ENCODE measurements around the gene GPR21.

- TF ChIP-seq FOXM1 (IDR thresholded peaks at IDR 0.05; ENCODE audit: low read depth) = no peak
- no peak for TF ChIP-seq RXRA (IDR thresholded peaks at IDR 0.05; ENCODE audit: borderline replicate concordance, low read depth)
- TF ChIP-seq, protein P1, sequence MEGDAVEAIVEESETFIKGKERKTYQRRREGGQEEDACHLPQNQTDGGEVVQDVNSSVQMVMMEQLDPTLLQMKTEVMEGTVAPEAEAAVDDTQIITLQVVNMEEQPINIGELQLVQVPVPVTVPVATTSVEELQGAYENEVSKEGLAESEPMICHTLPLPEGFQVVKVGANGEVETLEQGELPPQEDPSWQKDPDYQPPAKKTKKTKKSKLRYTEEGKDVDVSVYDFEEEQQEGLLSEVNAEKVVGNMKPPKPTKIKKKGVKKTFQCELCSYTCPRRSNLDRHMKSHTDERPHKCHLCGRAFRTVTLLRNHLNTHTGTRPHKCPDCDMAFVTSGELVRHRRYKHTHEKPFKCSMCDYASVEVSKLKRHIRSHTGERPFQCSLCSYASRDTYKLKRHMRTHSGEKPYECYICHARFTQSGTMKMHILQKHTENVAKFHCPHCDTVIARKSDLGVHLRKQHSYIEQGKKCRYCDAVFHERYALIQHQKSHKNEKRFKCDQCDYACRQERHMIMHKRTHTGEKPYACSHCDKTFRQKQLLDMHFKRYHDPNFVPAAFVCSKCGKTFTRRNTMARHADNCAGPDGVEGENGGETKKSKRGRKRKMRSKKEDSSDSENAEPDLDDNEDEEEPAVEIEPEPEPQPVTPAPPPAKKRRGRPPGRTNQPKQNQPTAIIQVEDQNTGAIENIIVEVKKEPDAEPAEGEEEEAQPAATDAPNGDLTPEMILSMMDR (IDR thresholded peaks at IDR 0.05) = no peak
- no peak for TF ChIP-seq EP300 (IDR thresholded peaks at IDR 0.05; ENCODE audit: borderline replicate concordance in 1 of 2, low read depth in 1 of 2, low read length in 1 of 2)
- TF ChIP-seq POLR2AphosphoS5 (IDR thresholded peaks at IDR 0.05; ENCODE audit: low read depth, low read length) = no peak
- TF ChIP-seq YY1 (IDR thresholded peaks at IDR 0.05; ENCODE audit: low read depth) = no peak
- TF ChIP-seq RAD21 (IDR thresholded peaks at IDR 0.05; ENCODE audit: low read length) = no peak
- TF ChIP-seq FOSL2 (IDR thresholded peaks at IDR 0.05; ENCODE audit: borderline replicate concordance, low read depth) = no peak
- TF ChIP-seq REST (IDR thresholded peaks at IDR 0.05; ENCODE audit: low read depth, low read length) = no peak
- TF ChIP-seq, protein P2, sequence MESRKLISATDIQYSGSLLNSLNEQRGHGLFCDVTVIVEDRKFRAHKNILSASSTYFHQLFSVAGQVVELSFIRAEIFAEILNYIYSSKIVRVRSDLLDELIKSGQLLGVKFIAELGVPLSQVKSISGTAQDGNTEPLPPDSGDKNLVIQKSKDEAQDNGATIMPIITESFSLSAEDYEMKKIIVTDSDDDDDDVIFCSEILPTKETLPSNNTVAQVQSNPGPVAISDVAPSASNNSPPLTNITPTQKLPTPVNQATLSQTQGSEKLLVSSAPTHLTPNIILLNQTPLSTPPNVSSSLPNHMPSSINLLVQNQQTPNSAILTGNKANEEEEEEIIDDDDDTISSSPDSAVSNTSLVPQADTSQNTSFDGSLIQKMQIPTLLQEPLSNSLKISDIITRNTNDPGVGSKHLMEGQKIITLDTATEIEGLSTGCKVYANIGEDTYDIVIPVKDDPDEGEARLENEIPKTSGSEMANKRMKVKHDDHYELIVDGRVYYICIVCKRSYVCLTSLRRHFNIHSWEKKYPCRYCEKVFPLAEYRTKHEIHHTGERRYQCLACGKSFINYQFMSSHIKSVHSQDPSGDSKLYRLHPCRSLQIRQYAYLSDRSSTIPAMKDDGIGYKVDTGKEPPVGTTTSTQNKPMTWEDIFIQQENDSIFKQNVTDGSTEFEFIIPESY (IDR thresholded peaks at IDR 0.05; ENCODE audit: borderline replicate concordance, low read depth) = no peak
- TF ChIP-seq SIN3A (IDR thresholded peaks at IDR 0.05; ENCODE audit: borderline replicate concordance, low read depth, low read length) = no peak
- TF ChIP-seq, protein P3, sequence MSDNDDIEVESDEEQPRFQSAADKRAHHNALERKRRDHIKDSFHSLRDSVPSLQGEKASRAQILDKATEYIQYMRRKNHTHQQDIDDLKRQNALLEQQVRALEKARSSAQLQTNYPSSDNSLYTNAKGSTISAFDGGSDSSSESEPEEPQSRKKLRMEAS (IDR thresholded peaks at IDR 0.05; ENCODE audit: low read depth) = no peak
These were observed 30.0 kb upstream of the GPR21 start for GRCh38 chr9:123003466-123003865.
